Mucosa of rectum (tissue), 2 donors: ENCODE results near the gene ACVR1B.

Source experiments
- H3K27ac ChIP-seq, 2 donors: one replicate each; pipeline ENCODE4 v1.7.0; 2013; ENCODE audit warnings: inconsistent platforms in 2 of 2, low read depth in 2 of 2, low read length in 2 of 2
- H3K27me3 ChIP-seq, 2 donors: one replicate each; pipeline ENCODE4 v1.7.0; 2013; ENCODE audit warnings: low read length in 2 of 2; ENCODE audit not compliant: control insufficient read depth in 2 of 2, insufficient read depth in 2 of 2
- H3K36me3 ChIP-seq, 2 donors: one replicate each; pipeline ENCODE4 v1.7.0; 2013; ENCODE audit warnings: low read length in 2 of 2; ENCODE audit not compliant: control insufficient read depth in 2 of 2, insufficient read depth in 2 of 2
- H3K4me1 ChIP-seq, 2 donors: one replicate each; pipeline ENCODE4 v1.7.0; 2013; ENCODE audit warnings: low read length in 2 of 2, mild to moderate bottlenecking in 1 of 2; ENCODE audit not compliant: control insufficient read depth in 2 of 2, insufficient read depth in 2 of 2
- H3K4me3 ChIP-seq, 2 donors: one replicate each; pipeline ENCODE4 v1.7.0; 2013; ENCODE audit warnings: low read length in 2 of 2
- H3K9ac ChIP-seq, 2 donors: one replicate each; pipeline ENCODE4 v1.7.0; 2013; ENCODE audit warnings: low read length in 2 of 2, low read depth in 1 of 2, mild to moderate bottlenecking in 1 of 2
- H3K9me3 ChIP-seq, 2 donors: one replicate each; pipeline ENCODE4 v1.7.0; 2013; ENCODE audit warnings: low read length in 2 of 2; ENCODE audit not compliant: control insufficient read depth in 2 of 2
- donor health status: healthy.
- donor health status: Normal muscosa, but diverticular disease.

The ACVR1B gene

GRCh38 chr12:51951199-51951842 is at the start of gene ACVR1B:
ACVR1B (plus strand) TSS chr12:51951699; CDS start chr12:51951744, 45 bp downstream.
- H3K36me3 ChIP-seq: no peaks in the 10 kb centered on the region
- H3K27me3 ChIP-seq: no peaks in the 10 kb centered on the region
- H3K9ac ChIP-seq: peak within 1 kb of the TSS; percentile 96 to 97
- H3K4me1 ChIP-seq: peaks cover 22% of the 10 kb centered on the region in 2 donors
- peak within 1 kb of the TSS; percentile 79 to 91 for H3K4me3 ChIP-seq
- H3K9me3 ChIP-seq: no peaks in the 10 kb centered on the region
- H3K27ac ChIP-seq: peak within 1 kb of the TSS; percentile 83 to 92

- Histone ChIP-seq H3K9me3 (no peaks in the 10 kb centered on the region), H3K4me3 (no peak overlapping the region), H3K4me1 (peaks cover 26 to 42% of the 10 kb centered on the region in 2 donors), H3K9ac (no peak overlapping the region), H3K36me3 (no peaks in the 10 kb centered on the region), H3K27me3 (no peaks in the 10 kb centered on the region), H3K27ac (peak overlapping the region; percentile 34 to 70)
Measured at GRCh38 chr12:51901881-51902280, 49.6 kb upstream of the ACVR1B start.

DNA sequence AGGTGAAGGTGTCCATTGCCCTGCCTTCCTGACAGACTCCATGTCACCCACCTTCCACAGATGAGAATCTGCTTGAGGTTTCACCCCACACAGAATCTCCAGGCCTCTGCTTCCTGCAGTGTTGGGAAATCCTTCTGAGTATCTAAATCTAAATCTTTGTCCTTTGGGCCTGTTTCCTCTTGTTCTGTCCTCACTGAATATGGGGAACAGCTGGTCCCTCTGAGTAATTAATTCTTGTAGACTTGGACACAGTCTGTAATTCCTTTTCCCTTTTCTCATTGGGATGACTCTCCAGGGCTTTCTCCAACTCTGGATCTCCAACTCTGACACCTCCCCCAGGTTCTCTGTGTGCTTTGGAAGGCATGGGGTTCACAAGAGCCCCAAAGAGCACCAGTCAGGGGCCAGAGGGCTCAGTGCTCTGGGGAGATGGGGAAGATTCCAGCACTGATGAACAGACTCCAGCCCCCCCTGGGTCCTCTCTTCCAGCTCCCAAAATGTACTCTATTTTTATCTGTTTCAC is 46.5 kb upstream of the ACVR1B start:
- Histone ChIP-seq H3K4me1 (peaks cover 33 to 48% of the 10 kb centered on the region in 2 donors), H3K9ac (peak overlapping the region in 1 of 2 donors; percentile 43), H3K27me3 (no peaks in the 10 kb centered on the region), H3K4me3 (no peak overlapping the region), H3K9me3 (no peaks in the 10 kb centered on the region), H3K36me3 (no peaks in the 10 kb centered on the region), H3K27ac (peak overlapping the region; percentile 86 to 87)

GRCh38 chr12:51905471-51906429 is 45.7 kb upstream of the ACVR1B start:
- Histone ChIP-seq H3K27me3 (no peaks in the 10 kb centered on the region), H3K4me3 (no peak overlapping the region), H3K9me3 (no peaks in the 10 kb centered on the region), H3K36me3 (no peaks in the 10 kb centered on the region), H3K9ac (peak overlapping the region in 1 of 2 donors; percentile 92), H3K27ac (peak overlapping the region; percentile 86 to 87), H3K4me1 (peaks cover 37 to 50% of the 10 kb centered on the region in 2 donors)

- no peaks in the 10 kb centered on the region for H3K27me3 ChIP-seq
- peak overlapping the region; percentile 20 to 77 for H3K4me3 ChIP-seq
- peak overlapping the region in 1 of 2 donors; percentile 92 for H3K9ac ChIP-seq
- peaks cover 36 to 50% of the 10 kb centered on the region in 2 donors for H3K4me1 ChIP-seq
- peak overlapping the region; percentile 86 to 87 for H3K27ac ChIP-seq
- no peaks in the 10 kb centered on the region for H3K9me3 ChIP-seq
- no peaks in the 10 kb centered on the region for H3K36me3 ChIP-seq
Measured at GRCh38 chr12:51906430-51907082, 44.9 kb upstream of the ACVR1B start.

GRCh38 chr12:51907083-51907855 is 44.2 kb upstream of the ACVR1B start, which contains the start of gene ACVRL1:
ACVRL1 (plus strand) TSS chr12:51907504; CDS start chr12:51912475, 4,971 bp downstream.
- no peaks in the 10 kb centered on the region for H3K36me3 ChIP-seq
- H3K4me1 ChIP-seq: peaks cover 40 to 55% of the 10 kb centered on the region in 2 donors
- H3K9ac ChIP-seq: peak within 1 kb of the TSS; percentile 87 to 92
- H3K27ac ChIP-seq: peak within 1 kb of the TSS; percentile 86 to 87
- no peaks in the 10 kb centered on the region for H3K27me3 ChIP-seq
- H3K4me3 ChIP-seq: peak within 1 kb of the TSS; percentile 77 to 89
- H3K9me3 ChIP-seq: no peaks in the 10 kb centered on the region

DNA sequence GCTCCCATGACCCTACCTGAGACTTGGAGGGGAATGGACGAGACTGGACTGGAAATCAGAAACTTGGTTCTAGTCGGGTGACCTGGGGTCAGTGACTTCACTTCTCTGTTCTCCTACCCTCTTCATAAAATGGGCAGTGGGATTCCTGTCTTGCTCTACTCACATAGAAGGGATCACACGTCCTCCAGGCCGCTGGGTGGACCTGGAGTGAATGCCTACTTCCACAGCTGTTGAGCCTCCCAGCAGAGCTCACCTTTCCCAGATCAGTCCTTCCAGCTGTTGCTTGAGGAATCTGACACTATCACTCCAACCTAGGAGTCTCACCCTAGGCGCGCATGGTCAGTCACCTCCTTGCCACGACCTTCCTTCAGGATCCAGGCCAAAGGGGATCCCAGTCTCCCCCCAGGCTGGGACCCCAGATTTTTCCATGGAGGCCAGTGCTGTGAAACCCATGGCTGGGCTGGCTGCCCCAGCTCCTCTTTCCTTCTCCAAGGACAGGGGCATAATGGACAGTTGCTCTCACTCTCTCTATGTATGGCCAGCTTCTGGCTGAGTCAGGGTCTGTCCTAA is 43.6 kb upstream of the ACVR1B start:
- Histone ChIP-seq H3K9ac (peak overlapping the region; percentile 87 to 92), H3K4me1 (peaks cover 42 to 62% of the 10 kb centered on the region in 2 donors), H3K9me3 (no peaks in the 10 kb centered on the region), H3K36me3 (no peaks in the 10 kb centered on the region), H3K27ac (peak overlapping the region; percentile 86 to 87), H3K27me3 (no peaks in the 10 kb centered on the region), H3K4me3 (peak overlapping the region; percentile 77 to 89)

DNA sequence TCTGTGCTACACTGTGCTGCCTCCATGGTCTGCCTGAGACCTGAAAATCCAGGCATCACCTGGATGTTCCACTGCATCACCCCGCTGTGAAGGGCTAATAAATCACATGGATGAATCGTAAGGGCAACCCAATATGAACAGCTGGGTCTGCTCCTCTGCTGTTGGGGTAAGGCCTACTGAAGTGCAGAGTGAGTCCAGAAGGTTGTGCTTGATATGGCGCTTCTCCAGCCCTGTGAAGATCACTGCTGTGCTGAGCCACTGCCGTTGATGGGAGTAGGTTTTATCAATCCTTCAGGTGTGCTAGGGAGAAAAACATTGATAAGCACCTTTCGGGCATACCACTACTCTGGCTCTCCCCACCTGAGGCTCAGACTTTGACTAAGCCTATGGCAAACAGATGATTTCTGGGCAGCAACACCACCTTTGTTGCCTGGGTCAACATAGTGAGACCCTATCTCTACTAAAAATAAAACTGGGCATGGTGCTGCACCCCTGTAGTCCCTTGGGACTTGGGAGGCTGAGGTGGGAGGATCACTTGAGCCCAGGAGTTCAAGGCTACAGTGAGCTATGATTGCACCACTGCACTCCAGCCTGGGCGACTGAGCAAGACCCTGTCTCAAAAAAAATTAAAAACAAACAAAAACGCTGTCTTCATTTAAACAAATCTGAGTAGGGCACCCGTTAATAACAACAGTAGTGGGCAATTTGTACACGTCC is 42.5 kb upstream of the ACVR1B start:
- H3K9ac ChIP-seq: peak overlapping the region in 1 of 2 donors; percentile 17
- no peaks in the 10 kb centered on the region for H3K9me3 ChIP-seq
- H3K36me3 ChIP-seq: peaks cover 0 to 3% of the 10 kb centered on the region in 2 donors
- H3K27ac ChIP-seq: no peak overlapping the region
- H3K27me3 ChIP-seq: no peaks in the 10 kb centered on the region
- peaks cover 42 to 62% of the 10 kb centered on the region in 2 donors for H3K4me1 ChIP-seq
- H3K4me3 ChIP-seq: peak overlapping the region; percentile 77 to 89
